ENCODE data around the gene MPP1. TPM values are rescaled to one million over a fixed set of nuclear protein-coding genes. Genes with fewer than 3 reads are reported as not detected.

The MPP1 gene
- 34.5 TPM for polyA plus RNA-seq (2012; ENCODE audit: insufficient read depth, insufficient read length, low read depth)

DNA sequence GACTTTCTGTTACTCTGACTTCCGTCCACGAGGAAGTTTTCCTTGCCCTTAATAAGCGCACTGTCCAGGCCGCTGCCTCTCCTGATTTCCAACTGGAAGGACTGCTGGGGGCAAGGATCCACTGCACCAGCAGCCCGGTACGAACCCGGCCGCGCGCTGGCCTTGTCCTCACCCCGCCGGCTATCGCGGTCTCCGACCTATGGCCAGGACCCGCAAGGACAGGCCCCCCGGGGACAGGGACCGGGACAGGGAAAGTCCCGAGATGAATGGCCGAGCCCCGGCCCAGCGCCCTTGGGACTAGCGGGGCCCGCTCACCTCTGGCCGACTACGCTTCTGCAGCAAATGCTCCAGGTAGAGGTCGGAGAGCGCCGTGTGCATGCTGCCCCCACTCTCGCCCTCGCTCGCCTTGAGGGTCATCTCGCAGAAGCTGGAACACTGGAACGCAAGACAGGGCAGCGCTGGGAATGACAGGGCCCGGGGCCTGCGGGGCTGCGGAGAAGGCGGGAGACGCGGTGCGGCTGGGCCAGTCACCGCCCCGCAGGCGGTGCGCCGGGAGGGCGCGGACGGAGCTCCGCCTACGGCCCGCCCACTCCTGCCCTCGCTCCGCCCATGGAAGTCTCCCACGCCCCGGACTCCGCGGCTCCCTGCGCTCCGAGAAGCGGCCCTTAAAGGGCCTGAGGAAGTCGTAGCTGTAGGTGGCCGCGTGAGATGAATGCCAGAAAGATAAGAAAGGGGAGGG is at the start of gene MPP1:
Gene MPP1 (minus strand): TSS at position 529 of the 739 bp plus-strand sequence. CDS start 112 bp downstream, at position 417.
- peak; percentile 80 for DNase-seq
- Histone ChIP-seq H3K9me3 (no peaks in the 10 kb centered on the region), H3K4me1 (peaks cover 4% of the 10 kb centered on the region), H3K27me3 (no peaks in the 10 kb centered on the region), H3K36me3 (no peaks in the 10 kb centered on the region), H3K4me3 (ENCODE audit: low read depth, low read length) (peak within 1 kb of the TSS; percentile 73)
- TF ChIP-seq, protein P1, sequence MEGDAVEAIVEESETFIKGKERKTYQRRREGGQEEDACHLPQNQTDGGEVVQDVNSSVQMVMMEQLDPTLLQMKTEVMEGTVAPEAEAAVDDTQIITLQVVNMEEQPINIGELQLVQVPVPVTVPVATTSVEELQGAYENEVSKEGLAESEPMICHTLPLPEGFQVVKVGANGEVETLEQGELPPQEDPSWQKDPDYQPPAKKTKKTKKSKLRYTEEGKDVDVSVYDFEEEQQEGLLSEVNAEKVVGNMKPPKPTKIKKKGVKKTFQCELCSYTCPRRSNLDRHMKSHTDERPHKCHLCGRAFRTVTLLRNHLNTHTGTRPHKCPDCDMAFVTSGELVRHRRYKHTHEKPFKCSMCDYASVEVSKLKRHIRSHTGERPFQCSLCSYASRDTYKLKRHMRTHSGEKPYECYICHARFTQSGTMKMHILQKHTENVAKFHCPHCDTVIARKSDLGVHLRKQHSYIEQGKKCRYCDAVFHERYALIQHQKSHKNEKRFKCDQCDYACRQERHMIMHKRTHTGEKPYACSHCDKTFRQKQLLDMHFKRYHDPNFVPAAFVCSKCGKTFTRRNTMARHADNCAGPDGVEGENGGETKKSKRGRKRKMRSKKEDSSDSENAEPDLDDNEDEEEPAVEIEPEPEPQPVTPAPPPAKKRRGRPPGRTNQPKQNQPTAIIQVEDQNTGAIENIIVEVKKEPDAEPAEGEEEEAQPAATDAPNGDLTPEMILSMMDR (IDR thresholded peaks at IDR 0.05; ENCODE audit: low read depth, low read length): no peak

DNA sequence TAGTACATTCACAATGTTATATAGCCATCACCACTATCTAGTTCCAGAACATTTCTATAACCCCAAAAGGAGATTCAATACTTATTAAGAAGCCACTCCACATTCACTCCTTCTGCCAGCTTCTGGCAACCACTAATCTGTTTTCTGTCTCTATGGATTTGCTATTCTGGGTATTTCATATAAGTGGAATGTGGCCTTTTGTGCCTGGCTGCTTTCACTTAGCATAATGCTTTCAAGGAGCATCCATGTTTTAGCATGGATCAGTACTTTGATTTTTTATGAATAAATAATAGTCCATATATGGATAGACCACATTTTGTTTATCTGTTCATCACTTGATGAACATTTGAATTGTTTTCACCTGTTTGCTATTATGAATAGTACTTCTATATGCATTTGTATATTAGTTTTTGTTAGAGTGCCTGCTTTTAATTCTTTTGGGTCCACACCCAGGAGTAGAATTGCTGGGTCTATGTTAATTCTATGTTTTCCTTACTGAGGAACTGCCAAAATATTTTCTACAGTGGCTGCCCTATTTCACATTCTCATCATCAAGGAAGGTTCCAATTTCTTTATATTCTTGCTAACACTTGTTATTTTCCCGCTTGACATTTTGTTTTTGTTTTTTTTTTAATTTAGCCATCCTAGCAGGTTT is 45.8 kb upstream of the MPP1 start:
- H3K27me3 ChIP-seq: no peaks in the 10 kb centered on the region
- TF ChIP-seq, protein P1 (IDR thresholded peaks at IDR 0.05; ENCODE audit: low read depth, low read length): no peak
- no peak overlapping the region for H3K4me3 ChIP-seq (ENCODE audit: low read depth, low read length)
- no peaks in the 10 kb centered on the region for H3K9me3 ChIP-seq
- H3K4me1 ChIP-seq: no peaks in the 10 kb centered on the region
- DNase-seq: no peak
- no peaks in the 10 kb centered on the region for H3K36me3 ChIP-seq

DNA sequence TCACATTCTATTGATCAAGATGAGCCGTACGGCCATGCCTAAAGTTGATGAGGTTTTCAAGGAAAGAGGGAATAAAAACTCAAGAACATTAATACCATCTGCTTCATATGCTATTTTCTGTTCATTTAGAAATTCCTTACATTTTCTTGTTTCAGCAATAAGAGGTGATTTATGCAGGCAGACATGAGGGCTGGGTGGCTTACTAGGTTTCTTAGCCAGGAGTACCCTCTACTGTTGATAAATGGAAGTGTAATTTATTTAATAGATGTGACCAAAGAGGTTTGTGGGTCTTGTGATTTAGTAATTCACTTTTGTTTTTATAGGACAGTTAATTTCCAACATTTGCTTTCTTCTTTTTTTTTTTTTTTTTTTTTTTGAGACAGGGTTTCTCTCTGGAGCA is 35.6 kb upstream of the MPP1 start:
- Histone ChIP-seq H3K9me3 (no peaks in the 10 kb centered on the region), H3K4me1 (no peaks in the 10 kb centered on the region), H3K36me3 (no peaks in the 10 kb centered on the region), H3K27me3 (no peaks in the 10 kb centered on the region), H3K4me3 (ENCODE audit: low read depth, low read length) (no peak overlapping the region)
- TF ChIP-seq, protein P1 (IDR thresholded peaks at IDR 0.05; ENCODE audit: low read depth, low read length): peak; percentile 63
- DNase-seq: no peak

DNA sequence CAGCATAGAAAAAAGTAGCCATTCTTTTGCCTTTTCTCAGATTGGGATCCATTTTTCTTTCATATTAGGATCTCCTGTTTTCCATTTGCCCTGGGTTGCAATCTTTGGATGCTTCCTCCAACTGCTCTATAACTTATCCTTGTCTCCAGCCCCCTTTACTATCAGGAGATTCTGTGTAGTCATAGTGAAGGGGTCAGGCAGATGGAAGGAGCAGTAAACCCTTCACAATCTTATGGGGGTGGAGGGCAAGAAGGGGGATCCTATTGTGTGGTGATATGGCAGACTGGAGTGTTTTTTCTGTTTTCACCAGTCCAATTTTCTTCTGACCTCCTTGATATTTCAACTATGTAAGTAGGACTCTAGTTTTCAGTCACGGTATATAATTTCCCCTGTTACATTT is 30.9 kb upstream of the MPP1 start:
- H3K36me3 ChIP-seq: no peaks in the 10 kb centered on the region
- H3K4me1 ChIP-seq: no peaks in the 10 kb centered on the region
- no peaks in the 10 kb centered on the region for H3K9me3 ChIP-seq
- DNase-seq: no peak
- no peaks in the 10 kb centered on the region for H3K27me3 ChIP-seq
- TF ChIP-seq, protein P1 (IDR thresholded peaks at IDR 0.05; ENCODE audit: low read depth, low read length): no peak
- no peak overlapping the region for H3K4me3 ChIP-seq (ENCODE audit: low read depth, low read length)

DNA sequence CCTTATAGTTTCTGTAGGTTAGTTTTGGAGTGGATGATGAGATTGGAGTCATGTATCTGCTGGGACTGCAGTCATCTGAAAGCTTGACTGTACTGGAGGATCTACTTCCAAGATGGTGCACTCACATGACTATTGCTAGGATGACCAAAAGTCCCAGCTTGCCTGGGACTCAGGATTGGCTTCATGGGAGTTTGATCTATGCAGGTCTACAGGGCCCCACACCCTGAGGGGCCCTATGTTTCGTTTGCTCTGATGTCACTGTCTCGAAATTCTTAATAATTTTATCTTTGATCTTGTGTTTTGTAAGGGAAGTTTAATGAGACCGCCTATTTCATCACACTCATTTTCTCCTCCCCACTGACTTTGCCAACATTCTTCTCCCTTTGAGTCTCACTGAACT is 29.3 kb upstream of the MPP1 start, which contains the start of gene SMIM9:
Gene SMIM9 (minus strand): TSS at position 101 of the 400 bp plus-strand sequence. CDS start 3,806 bp downstream, outside the sequence.
- TF ChIP-seq, protein P1 (IDR thresholded peaks at IDR 0.05; ENCODE audit: low read depth, low read length): no peak
- H3K27me3 ChIP-seq: no peaks in the 10 kb centered on the region
- no peak for DNase-seq

More for the DNA sequence above, 29.3 kb upstream of the MPP1 start, which contains the start of gene SMIM9:
- no peaks in the 10 kb centered on the region for H3K9me3 ChIP-seq
- H3K4me1 ChIP-seq: no peaks in the 10 kb centered on the region
- no peaks in the 10 kb centered on the region for H3K36me3 ChIP-seq
- H3K4me3 ChIP-seq (ENCODE audit: low read depth, low read length): no peak within 1 kb of the TSS

All from BE2C (cell line).